Measurements from ENCODE around the gene ZNF575. TPM values are rescaled to one million over a fixed set of nuclear protein-coding genes. Genes with fewer than 3 reads are reported as not detected.

The ZNF575 gene
- polyA plus RNA-seq, 3 donors = 0.25 to 0.79 (median 0.29) TPM

DNA sequence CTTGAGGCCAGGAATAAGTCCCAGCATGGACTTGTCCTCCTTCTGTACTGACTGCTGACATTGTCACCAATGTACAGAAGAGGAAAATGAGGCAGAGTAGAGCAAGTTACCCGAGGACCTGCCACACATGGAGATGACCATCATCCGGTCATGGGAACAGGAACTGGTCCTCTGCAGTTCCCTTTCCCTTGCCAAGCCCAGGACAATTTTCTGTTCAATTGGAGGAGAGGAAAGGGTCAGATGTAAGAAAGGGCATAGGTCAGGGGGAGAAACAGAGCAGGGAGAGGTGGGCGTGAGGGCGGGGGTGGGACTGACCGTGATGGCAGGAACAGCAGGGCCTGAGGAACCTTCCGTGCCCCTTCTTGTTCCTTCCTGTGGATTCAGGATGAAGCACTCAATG, 47.0 kb upstream of the ZNF575 start:
- H3K4me2 ChIP-seq (replicated peaks; ENCODE audit: extremely low read depth, low read length, poor library complexity, severe bottlenecking) = no peak overlapping the region
- H3K27me3 ChIP-seq (ENCODE audit: control insufficient read depth in 2 of 2, insufficient read depth in 2 of 2, low read length in 2 of 2) = no peaks in the 10 kb centered on the region
- intact Hi-C loops (cut with micrococcal nuclease) = no loop called here
- Mint-ChIP-seq H3K9me3 (peaks cover 0 to 4% (median 0%) of the 10 kb centered on the region in 7 donors), H3K27me3 (ENCODE audit: low read depth in 3 of 3) (peaks cover 0 to 1% (median 1%) of the 10 kb centered on the region in 3 donors), H3K4me3 (no peak overlapping the region), H3K27ac (peak overlapping the region in 1 of 7 donors; percentile 87), H3K36me3 (peaks cover under 1 to 7% of the 10 kb centered on the region in 2 donors), H3K4me1 (peaks cover 38% of the 10 kb centered on the region)
- no peaks in the 10 kb centered on the region for H3K79me2 ChIP-seq (ENCODE audit: insufficient read depth, low read length)
- no peak overlapping the region for H3K27ac ChIP-seq (ENCODE audit: low read depth in 1 of 2, low read length in 2 of 2)
- WGBS (ENCODE audit: insufficient coverage) = 63% methylated on average over 6 of the region's 6 CpGs
- DNase-seq = peak in 1 of 3 donors; percentile 53
- no peaks in the 10 kb centered on the region for H3K9me3 ChIP-seq (replicated peaks in 1 of 2; ENCODE audit: control insufficient read depth in 1 of 2, insufficient read depth in 1 of 2, low read length in 2 of 2)
- TF ChIP-seq, protein P1, sequence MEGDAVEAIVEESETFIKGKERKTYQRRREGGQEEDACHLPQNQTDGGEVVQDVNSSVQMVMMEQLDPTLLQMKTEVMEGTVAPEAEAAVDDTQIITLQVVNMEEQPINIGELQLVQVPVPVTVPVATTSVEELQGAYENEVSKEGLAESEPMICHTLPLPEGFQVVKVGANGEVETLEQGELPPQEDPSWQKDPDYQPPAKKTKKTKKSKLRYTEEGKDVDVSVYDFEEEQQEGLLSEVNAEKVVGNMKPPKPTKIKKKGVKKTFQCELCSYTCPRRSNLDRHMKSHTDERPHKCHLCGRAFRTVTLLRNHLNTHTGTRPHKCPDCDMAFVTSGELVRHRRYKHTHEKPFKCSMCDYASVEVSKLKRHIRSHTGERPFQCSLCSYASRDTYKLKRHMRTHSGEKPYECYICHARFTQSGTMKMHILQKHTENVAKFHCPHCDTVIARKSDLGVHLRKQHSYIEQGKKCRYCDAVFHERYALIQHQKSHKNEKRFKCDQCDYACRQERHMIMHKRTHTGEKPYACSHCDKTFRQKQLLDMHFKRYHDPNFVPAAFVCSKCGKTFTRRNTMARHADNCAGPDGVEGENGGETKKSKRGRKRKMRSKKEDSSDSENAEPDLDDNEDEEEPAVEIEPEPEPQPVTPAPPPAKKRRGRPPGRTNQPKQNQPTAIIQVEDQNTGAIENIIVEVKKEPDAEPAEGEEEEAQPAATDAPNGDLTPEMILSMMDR (IDR thresholded peaks at IDR 0.05) = no peak
- H3K4me1 ChIP-seq (ENCODE audit: control insufficient read depth in 1 of 2, insufficient read depth in 2 of 2, low read length in 2 of 2) = peaks cover 39 to 42% of the 10 kb centered on the region in 2 donors
- no peaks in the 10 kb centered on the region for H3K36me3 ChIP-seq (replicated peaks in 1 of 2; ENCODE audit: control insufficient read depth in 1 of 2, insufficient read depth in 2 of 2, low read length in 2 of 2)
- no peak overlapping the region for H3K9ac ChIP-seq (ENCODE audit: insufficient read depth, low read length, poor library complexity, severe bottlenecking)
- H3K4me3 ChIP-seq (replicated peaks in 1 of 3; ENCODE audit: low read depth in 2 of 3, low read length in 3 of 3) = no peak overlapping the region
- H2AFZ ChIP-seq (ENCODE audit: insufficient read depth, low read depth, low read length, poor library complexity, severe bottlenecking) = peak overlapping the region; percentile 46
- H4K20me1 ChIP-seq (ENCODE audit: insufficient read depth, low read length) = no peaks in the 10 kb centered on the region

- peaks cover 39 to 42% of the 10 kb centered on the region in 2 donors for H3K4me1 ChIP-seq (ENCODE audit: control insufficient read depth in 1 of 2, insufficient read depth in 2 of 2, low read length in 2 of 2)
- TF ChIP-seq, protein P1 (IDR thresholded peaks at IDR 0.05) = no peak
- H3K4me3 ChIP-seq (replicated peaks in 1 of 3; ENCODE audit: low read depth in 2 of 3, low read length in 3 of 3) = no peak overlapping the region
- DNase-seq = no peak
- peaks cover 38% of the 10 kb centered on the region for H3K4me1 Mint-ChIP-seq
- H3K9ac ChIP-seq (ENCODE audit: insufficient read depth, low read length, poor library complexity, severe bottlenecking) = no peak overlapping the region
- 100% methylated on average over 5 of the region's 7 CpGs for WGBS (ENCODE audit: insufficient coverage)
- H3K27me3 Mint-ChIP-seq (ENCODE audit: low read depth in 3 of 3) = peaks cover 0 to 1% (median 1%) of the 10 kb centered on the region in 3 donors
- no peak overlapping the region for H3K4me3 Mint-ChIP-seq
- H3K9me3 Mint-ChIP-seq = peaks cover 0 to 4% (median 0%) of the 10 kb centered on the region in 7 donors
- H3K9me3 ChIP-seq (replicated peaks in 1 of 2; ENCODE audit: control insufficient read depth in 1 of 2, insufficient read depth in 1 of 2, low read length in 2 of 2) = no peaks in the 10 kb centered on the region
- intact Hi-C loops (cut with micrococcal nuclease) = no loop called here
- no peaks in the 10 kb centered on the region for H3K36me3 ChIP-seq (replicated peaks in 1 of 2; ENCODE audit: control insufficient read depth in 1 of 2, insufficient read depth in 2 of 2, low read length in 2 of 2)
- H3K4me2 ChIP-seq (replicated peaks; ENCODE audit: extremely low read depth, low read length, poor library complexity, severe bottlenecking) = no peak overlapping the region
- H3K27ac ChIP-seq (ENCODE audit: low read depth in 1 of 2, low read length in 2 of 2) = no peak overlapping the region
- H3K36me3 Mint-ChIP-seq = peaks cover 0 to 6% of the 10 kb centered on the region in 2 donors
- H3K27ac Mint-ChIP-seq = peak overlapping the region in 1 of 7 donors; percentile 87
- no peaks in the 10 kb centered on the region for H4K20me1 ChIP-seq (ENCODE audit: insufficient read depth, low read length)
- H2AFZ ChIP-seq (ENCODE audit: insufficient read depth, low read depth, low read length, poor library complexity, severe bottlenecking) = no peak overlapping the region
- no peaks in the 10 kb centered on the region for H3K27me3 ChIP-seq (ENCODE audit: control insufficient read depth in 2 of 2, insufficient read depth in 2 of 2, low read length in 2 of 2)
- H3K79me2 ChIP-seq (ENCODE audit: insufficient read depth, low read length) = no peaks in the 10 kb centered on the region
Observed at GRCh38 chr19:43486412-43486811, 46.6 kb upstream of the ZNF575 start.
